Dedifferentiated amniotic fluid mesenchymal stem cell (primary cell): ENCODE data around the gene EIF4H.
"Not testable (repeated sequence)": the region's sequence is repeated elsewhere in the genome, so short reads cannot be mapped to it uniquely, and the experiment has no call there.

Source experiments
- DNase-seq: peaks from one replicate; pipeline ENCODE4 v3.0.0-alpha.2; 2016; ENCODE audit errors: extremely low spot score

The EIF4H gene

DNA sequence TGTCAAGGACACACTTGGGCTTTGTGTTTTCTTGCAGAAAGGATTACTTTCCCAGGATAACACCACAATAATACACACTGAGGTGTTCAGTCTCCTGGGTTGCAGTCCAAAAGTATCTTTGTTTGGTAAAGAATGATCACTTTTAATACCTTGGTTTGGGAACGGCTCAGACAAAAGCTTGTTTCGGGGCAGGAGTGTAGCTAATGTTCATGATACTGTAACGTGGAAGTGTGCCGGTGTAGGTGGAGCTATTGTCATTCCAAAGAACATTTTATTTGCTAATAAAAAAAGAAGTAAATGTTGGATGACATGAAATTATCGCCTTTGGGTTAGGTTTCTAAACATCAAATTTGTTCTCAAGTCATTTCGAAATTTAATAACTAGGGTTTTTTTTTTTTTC lies 1.2 kb downstream of the EIF4H start:
- DNase-seq = no peak

DNA sequence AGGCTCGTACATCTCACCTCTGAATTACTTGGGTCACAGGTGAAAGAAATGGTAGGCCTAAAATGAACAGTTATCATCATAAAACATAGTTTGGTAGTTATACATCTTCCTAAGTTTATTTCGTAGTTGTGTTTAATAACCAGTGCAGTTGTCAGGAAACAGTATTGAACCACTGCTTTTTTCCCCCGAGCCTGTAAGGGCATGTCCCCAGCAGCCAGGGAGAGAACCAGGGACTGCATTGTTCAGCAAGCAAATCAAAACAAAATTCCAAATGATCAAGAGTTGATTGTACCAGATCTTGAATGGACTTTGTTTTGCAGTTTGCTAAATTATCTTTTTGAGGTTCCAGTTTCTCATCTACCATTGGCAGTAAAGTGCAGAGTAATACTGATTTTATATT lies 2.4 kb downstream of the EIF4H start:
- DNase-seq = no peak

DNA sequence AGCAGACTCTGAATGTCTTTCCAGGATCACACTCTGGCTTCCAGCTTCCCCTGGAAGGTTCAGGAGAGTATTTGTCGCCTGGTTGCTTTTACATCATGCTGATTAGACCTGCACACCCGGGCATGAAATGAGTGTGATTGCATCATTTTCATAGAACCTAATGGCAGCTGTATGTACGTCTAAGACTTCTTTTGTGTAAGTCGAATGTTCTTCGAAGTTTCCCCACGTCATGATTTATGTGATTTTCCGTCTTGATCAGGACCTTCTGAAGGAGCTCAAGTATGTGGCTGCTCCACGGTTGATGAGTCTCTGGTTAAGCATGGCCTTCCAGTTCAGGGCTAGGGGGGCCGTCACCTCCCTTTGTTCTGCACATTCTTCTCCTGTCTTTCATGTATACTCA lies 4.5 kb downstream of the EIF4H start:
- DNase-seq = no peak

DNA sequence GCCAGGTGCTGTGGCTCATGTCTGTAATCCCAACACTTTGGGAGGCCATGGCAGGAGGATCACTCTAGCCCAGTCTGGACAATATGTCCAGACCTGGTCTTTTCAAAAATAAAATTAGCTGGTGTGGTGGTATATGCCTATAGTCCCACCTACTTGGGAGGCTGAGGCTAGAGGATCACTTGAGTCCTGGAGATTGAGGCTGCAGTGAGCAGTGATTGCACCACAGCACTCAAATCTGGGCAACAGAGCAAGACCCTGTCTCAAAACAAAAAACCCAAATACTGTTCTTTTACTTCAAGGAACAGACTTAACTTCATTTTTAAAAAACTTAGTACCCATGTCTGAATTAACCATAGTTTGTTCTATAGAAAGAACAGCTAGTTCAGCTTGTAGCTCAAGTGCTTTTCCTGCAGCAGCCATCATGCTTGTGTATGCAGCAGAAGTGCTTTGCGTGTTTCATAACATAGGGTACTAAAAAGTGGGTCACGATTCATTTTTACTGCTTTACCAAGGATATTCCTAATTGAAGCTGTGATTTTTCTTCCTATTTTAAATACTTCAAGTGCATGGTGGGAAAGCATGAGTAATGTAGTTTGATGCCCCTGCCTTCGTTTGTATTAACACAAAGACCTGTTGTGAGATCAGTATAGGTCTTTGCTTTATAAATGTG lies 5.9 kb downstream of the EIF4H start:
- no peak for DNase-seq

DNA sequence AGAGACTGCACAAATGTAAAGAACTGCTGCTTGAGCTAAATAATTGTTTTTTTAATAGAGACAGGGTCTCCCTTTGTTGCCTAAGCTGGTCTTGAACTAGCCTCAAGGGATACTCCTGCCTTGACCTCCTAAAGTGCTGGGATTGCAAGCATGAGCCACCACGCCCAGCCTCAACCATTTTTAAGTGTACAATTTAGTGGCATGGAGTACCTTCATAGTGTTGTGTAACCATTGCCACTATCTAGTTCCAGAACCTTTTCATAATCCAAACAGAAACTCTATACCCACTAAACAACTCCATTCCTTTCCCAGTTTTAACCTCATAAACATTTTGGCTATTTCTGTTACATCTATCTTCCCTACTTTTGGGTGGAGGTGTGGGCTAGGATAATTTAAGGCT lies 6.7 kb downstream of the EIF4H start:
- no peak for DNase-seq

DNA sequence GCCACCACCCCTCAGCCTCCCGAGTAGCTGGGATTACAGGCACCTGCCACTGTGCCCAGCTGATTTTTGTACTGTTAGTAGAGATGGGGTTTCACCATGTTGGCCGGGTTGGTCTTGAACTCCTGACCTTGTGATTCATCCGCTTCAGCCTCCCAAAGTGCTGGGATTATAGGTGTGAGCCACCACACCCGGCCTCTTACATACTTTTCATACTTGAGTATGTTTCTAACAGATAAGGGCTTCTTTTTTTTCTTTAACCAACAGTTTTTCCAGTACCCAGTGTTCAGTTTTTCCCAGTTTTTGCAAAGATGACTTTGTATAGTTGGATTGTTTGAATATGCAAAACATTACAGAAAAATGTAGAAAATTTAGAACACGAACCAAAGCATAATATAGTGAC lies 7.7 kb downstream of the EIF4H start:
- no peak for DNase-seq

DNA sequence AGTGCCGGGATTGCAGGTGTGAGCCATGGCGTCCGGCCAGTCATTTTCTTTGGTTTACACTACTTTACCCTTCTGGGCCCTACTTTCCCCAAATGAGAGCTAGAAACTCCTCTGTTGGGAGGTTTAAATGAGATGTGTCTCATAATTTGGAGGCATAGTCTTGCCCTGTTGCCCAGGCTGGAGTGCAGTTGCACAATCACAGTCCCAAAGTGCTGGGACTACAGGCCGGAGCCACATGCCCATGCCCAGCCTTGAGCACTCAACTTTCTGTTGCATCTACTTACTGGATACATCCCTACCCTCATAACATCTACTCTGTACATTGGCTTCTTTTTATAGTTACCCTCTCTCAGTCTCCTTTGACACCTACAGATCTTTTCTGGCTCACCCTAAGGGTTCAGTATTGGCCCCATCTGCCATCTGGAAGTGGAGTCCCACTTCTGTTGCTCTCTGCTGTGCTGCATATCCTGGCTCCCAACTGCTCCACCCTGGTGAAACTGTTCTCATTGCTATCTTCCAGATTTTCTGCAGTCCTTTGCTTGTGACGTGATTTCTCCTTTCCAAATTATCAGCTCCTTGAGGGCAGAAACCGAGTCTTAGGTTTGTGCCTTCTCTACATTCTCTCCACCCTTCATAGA lies 8.4 kb downstream of the EIF4H start:
- DNase-seq = no peak

DNA sequence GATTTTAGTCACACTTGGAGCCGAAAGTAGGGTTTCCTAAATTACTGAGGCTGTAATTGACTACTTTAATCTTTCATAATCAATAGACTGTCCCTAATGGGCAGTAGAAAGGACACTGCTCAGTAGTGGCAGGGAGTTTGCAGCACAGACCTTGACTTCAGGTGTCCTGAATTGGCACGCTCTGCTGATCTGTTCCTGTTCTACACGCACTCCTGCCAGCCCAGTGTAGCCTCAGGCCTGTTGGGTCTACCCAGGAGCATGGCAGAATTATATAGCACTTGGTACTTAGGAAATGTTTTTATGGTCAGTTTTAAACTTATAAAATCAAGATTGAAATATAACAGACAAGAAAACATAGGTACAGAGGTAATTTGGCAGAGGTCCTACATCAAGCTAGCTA lies 9.0 kb downstream of the EIF4H start:
- DNase-seq = no peak

DNA sequence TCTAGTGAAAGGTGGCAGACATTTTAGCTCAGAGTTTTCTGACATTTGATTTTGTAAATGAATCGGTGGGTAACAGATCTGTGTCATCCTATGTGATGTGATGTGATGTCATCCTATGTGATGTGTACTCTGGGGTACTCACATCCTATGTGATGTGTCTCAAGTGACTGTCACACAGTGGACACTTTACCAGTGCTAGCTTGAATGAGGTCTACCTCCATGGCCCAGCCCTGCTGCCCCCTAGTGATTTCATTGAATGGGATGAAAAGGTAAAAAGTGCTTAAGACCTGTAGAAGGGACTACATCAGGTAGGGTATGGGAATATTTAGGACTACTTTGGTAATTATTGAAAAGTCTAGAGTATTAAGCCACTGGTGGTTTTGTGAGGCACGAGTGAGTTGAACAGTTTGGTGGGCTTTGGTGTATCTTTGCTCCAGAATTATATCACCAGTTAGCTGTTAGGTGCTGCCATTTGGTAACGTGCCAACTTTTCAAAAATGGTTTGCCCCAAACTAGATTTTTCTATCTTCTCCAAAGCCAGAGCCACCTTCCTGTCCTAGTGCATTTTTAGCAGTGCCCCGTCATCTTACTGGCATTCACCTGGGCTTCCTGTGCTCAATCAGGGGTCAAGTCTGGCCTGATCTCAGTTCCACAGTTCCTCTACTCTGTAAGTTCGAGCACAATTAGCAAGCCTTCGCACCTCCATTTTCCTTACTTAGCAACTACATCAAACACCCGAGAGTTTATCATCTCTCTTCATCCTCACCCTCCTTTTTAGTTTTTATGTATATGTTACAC lies 9.7 kb downstream of the EIF4H start:
- DNase-seq = no peak

DNA sequence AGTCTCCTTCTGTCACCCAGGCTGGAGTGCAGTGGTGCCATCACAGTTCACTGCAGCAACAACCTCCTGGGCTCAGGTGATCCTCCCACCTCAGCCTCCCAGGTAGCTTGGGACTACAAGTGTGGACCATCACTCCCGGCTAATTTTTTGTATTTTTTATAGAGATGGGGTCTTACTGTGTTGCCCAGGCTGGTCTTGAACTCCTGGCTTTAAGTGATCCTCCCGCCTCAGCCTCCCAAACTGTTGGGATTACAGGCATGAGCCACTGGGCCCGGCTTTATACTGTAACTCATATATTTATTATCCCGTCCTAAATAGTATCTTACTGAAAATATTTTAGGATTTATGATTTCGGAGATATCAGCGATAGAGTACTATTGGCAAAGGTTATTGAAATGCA lies 10.9 kb downstream of the EIF4H start:
- no peak for DNase-seq

DNA sequence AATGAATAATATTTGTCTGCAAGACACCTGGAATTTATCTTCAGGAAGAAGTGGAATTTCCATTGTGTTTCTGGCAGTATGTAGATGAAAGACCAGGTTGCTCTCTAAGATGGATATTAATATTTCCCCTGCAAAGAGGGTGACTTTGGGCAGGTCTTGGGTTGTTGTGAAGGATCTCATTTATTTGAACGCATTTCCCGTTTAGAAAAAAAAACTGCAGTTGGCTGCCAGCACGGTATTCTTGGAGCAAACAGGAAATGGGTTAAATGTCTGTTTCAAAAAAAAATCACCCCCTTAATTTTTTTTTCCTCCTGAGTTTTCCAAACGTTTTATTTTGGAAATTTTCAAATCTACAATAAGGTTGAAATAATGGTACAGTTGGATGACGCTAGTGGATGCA lies 11.5 kb downstream of the EIF4H start:
- DNase-seq = no peak

DNA sequence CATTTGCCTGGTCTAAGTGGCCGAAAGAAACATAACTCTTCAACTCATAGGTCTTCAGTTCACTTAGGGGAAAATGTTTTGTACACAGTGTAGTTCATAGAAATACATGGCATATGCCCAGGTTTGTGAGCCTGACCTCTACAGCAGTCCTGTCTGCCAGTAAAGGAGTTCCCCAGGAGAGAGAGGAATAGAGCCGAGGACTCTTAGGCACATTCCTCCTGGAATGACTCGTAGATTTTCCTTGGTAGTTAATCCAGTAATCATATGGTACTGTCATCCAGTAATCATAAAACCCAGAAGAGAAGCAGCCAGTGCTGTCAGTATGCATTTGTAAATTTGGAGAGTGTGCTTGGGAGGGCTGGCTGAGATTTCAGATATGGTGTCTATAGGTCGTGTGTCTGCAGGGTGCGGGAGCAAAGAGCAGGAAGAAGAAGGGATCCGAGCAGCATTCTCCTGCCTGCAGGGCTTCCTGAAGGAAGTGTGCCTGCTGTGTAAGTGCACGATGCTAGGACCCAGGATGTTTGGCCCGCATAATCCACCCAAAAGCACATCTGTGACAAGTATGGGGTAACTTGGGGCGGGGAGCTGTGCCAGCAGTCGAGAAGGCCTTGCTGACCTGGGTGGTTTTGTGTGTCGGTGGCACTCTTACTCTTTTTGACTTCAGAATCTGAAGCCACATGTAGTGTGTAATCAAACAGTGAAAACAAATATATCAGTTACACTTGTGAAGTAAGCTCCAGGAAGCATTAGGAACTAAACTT lies 13.9 kb downstream of the EIF4H start:
- no peak for DNase-seq

DNA sequence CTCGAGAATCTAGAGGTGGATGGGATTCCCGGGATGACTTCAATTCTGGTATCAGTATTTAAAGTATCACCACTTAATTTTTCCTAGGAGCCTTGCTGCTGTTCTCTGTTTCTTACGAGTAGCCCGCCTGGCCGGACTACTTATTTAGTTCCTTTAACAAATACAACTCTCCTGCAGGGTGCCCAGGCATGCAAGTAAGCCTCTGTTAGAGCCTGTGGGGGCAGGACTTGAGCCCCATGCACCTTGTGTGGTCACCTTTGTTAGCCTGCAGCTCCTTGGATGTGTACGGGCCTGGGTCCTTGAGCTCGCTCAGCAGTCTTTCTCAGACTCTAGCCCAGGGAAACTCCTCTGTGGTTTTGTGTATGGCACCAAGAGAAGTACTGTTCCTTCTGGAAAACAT lies 16.1 kb downstream of the EIF4H start:
- no peak for DNase-seq

DNA sequence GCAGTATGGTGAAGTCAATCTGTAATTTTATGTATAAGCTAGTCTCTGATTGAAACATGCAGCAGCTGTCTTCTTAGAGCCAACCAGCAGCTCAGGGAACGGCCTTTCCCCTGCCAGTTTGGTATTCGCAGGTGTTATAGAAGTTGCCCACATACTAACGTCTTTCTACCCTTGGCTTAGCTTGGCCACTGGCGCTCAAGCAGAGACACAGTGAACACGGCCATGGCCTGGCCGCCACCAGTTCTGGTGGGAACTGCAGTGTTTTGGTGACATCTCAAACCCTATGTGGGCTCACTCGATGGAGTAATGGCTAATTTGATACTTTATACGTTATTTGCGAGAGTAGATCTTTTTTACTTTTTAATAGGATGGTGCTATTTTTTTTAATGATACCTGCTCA lies 17.1 kb downstream of the EIF4H start:
- no peak for DNase-seq

DNA sequence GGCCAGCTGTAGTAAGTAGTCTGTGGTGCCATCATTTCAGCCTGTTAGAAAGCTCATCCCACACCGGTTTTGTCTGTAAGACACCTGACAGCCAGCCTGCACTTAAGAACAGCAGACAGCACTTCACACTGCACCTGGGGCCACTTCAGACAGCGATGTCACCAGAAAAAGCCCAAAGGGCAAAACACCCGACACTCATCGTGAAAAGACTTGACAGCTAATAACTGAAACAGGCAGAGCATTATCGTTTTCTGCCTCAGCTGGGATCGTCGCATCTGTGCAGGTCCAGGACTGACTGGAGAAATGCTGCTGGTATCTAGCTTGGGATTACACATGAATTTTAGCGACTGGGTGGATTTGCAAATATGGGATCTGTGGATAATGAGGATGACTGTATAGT lies 18.9 kb downstream of the EIF4H start:
- DNase-seq = no peak

DNA sequence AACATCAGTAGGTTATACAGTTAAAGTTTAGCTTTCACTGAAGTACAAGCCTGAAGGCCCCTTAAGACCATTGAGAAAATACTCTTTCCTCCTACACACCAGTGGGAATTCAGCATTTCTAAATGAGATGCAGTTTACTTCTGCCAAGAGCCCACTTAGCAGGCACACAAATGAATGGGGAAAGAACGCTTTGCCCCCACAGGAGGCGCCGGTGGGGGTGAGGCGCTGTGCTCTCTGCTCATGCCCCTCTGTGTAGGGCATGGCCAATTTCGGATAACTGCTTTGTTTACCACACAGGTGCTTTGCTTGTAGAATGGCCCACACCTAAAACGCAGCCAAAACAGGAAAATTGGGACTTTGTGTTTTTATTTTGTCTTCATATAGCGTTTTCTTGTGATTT lies 19.8 kb downstream of the EIF4H start:
- no peak for DNase-seq

DNA sequence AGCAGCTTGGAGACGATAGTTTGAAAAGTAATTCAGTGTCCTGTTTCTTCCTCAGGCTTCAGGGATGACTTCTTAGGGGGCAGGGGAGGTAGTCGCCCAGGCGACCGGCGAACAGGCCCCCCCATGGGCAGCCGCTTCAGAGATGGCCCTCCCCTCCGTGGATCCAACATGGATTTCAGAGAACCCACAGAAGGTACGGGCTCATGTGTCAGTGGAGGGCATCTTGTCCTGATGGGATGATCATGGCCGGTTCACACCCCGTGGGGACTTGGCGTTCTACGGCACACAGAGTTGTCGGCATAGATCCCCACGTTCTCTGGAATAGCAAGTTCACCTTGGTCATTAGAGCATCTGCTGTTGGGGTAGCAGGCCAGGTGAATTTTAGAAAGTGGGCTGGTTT lies 20.5 kb downstream of the EIF4H start:
- DNase-seq = no peak

DNA sequence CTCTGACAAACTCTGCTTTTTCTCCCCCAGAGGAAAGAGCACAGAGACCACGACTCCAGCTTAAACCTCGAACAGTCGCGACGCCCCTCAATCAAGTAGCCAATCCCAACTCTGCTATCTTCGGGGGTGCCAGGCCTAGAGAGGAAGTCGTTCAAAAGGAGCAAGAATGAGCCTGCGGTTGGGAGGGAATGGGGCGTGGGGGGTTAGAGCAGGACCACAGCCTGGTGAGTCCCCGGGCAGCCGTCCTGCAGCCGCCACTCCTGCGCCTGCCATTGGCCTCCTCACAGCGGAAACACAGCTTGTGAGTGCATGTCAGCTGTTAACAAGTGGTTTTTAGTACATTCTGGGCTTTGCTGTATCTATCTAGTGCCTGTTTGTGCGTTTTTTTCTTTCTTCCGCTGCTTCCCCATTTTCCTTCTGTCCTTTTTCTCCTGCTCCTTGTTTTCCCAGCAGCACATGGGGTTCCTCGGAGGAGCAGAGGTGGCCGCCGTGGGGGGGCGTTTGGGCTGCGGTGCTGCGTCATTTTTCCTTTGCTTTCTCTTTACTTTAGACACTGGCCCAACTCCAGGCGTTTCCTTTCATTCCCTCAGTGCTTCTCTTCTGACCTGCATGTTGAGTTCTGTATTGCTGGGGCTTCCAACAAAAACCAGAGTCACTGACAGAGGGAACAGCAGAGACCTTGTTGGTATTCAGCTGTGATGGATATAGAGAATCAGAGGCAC lies 21.1 kb downstream of the EIF4H start:
- DNase-seq = not testable (repeated sequence)

DNA sequence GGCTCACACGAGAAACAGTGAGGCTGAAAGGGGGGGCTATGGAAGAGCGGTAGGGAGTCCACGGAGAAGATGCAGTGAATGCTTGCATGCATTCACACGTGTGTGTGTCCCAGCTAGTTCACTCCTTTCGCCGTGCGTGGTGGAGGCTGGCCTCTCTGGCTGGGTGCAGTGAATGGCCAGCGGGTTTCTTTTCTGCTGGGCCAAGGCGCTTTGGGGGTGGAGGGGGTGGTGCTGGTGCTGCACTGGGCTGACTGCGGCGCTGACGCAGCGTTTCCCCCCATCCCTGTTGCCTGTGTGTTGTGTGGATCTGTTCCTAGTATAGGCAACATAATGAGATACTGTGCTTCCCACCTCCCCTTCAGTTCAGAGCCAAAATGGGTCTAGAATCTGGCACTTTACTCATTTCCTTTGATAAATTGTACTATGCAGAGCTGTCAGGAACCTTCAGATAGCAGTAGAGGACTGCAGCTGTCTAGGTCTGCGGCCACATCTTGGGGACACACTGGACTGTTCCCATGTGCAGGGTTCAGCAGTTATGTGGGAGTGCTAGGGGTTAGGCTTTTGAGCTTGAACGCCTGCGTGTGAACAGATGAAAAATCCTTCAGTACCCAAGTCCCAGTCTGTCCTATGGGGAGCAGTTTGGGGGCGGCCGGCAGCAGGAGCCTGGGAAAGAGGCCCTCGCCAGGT lies 22.0 kb downstream of the EIF4H start:
- not testable (repeated sequence) for DNase-seq

DNA sequence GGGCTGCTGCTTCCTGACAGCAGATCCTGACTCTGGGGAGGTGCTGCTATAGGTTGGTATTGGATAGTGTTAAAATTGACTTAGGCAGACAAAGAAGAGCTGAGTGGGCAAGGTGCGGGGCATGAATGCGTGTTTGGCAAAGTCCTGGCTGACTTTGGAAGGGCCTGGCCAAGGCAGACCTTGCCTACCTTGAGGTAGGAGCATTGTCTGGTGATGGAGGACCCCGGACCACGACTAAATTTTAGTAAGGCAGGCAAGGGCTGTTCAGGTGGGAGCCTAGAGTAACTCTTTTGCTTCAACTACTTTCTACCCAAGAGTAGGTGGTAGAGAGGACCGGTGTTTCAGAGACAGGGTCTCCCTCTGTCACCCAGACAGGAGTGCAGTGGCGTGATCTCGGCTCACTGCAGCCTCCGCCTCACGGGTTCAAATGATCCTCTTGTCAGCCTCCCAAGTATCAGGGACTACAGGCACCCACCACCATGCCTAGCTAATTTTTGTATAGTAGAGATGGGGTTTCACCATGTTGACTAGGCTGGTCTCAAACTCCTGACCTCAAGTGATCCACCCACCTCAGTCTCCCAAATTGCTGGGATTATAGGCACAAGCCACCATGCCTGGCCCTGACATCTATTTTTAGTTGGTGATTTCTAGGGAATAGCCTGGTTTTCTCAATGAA lies 23.4 kb downstream of the EIF4H start:
- DNase-seq = no peak
